ENCODE measurements around the gene SLC4A1AP. TPM values are rescaled to one million over a fixed set of nuclear protein-coding genes. Genes with fewer than 3 reads are reported as not detected.

SLC4A1AP gene
- total and polyA plus RNA-seq, 4 donors, result 7.2 to 12.3 (median 9.5) TPM

DNA sequence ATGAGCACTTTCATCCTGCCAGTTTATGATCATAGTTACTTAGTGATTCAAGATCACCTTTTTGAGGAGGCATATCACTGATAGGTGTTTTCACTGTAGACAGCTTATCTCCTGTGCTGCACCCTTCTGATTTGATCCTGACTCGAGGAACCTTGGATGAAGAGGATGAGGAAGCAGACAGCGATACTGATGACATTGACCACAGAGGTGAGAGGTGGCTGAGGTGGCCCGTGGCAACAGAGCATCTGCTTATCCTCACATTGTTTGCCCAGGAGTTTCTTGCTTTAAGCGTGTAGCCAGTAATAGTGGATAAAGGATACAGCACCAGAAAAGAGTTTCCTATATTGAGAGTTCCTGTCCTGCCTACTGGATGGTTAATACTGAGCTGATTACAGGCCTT lies 16.0 kb upstream of the SLC4A1AP start:
- no peak overlapping the region for H3K9ac ChIP-seq (ENCODE audit: low read depth in 1 of 2, low read length in 2 of 2)
- no peaks in the 10 kb centered on the region for H3K9me3 ChIP-seq (ENCODE audit: control insufficient read depth in 4 of 4, low read length in 3 of 4)
- TF ChIP-seq, protein P1, sequence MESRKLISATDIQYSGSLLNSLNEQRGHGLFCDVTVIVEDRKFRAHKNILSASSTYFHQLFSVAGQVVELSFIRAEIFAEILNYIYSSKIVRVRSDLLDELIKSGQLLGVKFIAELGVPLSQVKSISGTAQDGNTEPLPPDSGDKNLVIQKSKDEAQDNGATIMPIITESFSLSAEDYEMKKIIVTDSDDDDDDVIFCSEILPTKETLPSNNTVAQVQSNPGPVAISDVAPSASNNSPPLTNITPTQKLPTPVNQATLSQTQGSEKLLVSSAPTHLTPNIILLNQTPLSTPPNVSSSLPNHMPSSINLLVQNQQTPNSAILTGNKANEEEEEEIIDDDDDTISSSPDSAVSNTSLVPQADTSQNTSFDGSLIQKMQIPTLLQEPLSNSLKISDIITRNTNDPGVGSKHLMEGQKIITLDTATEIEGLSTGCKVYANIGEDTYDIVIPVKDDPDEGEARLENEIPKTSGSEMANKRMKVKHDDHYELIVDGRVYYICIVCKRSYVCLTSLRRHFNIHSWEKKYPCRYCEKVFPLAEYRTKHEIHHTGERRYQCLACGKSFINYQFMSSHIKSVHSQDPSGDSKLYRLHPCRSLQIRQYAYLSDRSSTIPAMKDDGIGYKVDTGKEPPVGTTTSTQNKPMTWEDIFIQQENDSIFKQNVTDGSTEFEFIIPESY (IDR thresholded peaks at IDR 0.05), result no peak
- no peak for TF ChIP-seq HNF4G (IDR thresholded peaks at IDR 0.05)
- no peak for TF ChIP-seq FOXA2 (IDR thresholded peaks at IDR 0.05)
- no peak for TF ChIP-seq NR2F2 (IDR thresholded peaks at IDR 0.05)
- TF ChIP-seq RXRA (IDR thresholded peaks at IDR 0.05), result no peak
- peaks cover 10 to 55% (median 39%) of the 10 kb centered on the region in 4 donors for H3K36me3 ChIP-seq (ENCODE audit: control insufficient read depth in 4 of 4, insufficient read depth in 3 of 4, low read depth in 1 of 4, low read length in 3 of 4)
- WGBS, result 90% methylated on average over 4 of the region's 4 CpGs
- H3K27me3 ChIP-seq (ENCODE audit: control insufficient read depth in 4 of 4, insufficient read depth in 4 of 4, low read length in 3 of 4), result no peaks in the 10 kb centered on the region
- no peak overlapping the region for H3K27ac ChIP-seq (ENCODE audit: low read depth in 1 of 2, low read length in 2 of 2)
- H3K4me3 ChIP-seq (ENCODE audit: low read depth in 1 of 3, low read length in 3 of 3), result no peak overlapping the region
- H3K4me1 ChIP-seq (ENCODE audit: control insufficient read depth in 4 of 4, insufficient read depth in 4 of 4, low read length in 3 of 4), result no peaks in the 10 kb centered on the region
- DNase-seq (ENCODE audit: low spot score), result no peak

- TF ChIP-seq, protein P2, sequence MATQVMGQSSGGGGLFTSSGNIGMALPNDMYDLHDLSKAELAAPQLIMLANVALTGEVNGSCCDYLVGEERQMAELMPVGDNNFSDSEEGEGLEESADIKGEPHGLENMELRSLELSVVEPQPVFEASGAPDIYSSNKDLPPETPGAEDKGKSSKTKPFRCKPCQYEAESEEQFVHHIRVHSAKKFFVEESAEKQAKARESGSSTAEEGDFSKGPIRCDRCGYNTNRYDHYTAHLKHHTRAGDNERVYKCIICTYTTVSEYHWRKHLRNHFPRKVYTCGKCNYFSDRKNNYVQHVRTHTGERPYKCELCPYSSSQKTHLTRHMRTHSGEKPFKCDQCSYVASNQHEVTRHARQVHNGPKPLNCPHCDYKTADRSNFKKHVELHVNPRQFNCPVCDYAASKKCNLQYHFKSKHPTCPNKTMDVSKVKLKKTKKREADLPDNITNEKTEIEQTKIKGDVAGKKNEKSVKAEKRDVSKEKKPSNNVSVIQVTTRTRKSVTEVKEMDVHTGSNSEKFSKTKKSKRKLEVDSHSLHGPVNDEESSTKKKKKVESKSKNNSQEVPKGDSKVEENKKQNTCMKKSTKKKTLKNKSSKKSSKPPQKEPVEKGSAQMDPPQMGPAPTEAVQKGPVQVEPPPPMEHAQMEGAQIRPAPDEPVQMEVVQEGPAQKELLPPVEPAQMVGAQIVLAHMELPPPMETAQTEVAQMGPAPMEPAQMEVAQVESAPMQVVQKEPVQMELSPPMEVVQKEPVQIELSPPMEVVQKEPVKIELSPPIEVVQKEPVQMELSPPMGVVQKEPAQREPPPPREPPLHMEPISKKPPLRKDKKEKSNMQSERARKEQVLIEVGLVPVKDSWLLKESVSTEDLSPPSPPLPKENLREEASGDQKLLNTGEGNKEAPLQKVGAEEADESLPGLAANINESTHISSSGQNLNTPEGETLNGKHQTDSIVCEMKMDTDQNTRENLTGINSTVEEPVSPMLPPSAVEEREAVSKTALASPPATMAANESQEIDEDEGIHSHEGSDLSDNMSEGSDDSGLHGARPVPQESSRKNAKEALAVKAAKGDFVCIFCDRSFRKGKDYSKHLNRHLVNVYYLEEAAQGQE (IDR thresholded peaks at IDR 0.05), result no peak
- TF ChIP-seq JUND (IDR thresholded peaks at IDR 0.05) (no peak), ATF3 (IDR thresholded peaks at IDR 0.05) (no peak), RAD21 (IDR thresholded peaks at IDR 0.05) (no peak), YY1 (IDR thresholded peaks at IDR 0.05) (no peak)
- 82% methylated on average over 4 of the region's 4 CpGs for WGBS
- no peak overlapping the region for H3K27ac ChIP-seq (ENCODE audit: low read depth in 1 of 2, low read length in 2 of 2)
- H3K27me3 ChIP-seq (ENCODE audit: control insufficient read depth in 4 of 4, insufficient read depth in 4 of 4, low read length in 3 of 4), result no peaks in the 10 kb centered on the region
- H3K4me3 ChIP-seq (ENCODE audit: low read depth in 1 of 3, low read length in 3 of 3), result no peak overlapping the region
- no peak for DNase-seq (ENCODE audit: low spot score)
- peaks cover 0 to 7% (median 2%) of the 10 kb centered on the region in 4 donors for H3K4me1 ChIP-seq (ENCODE audit: control insufficient read depth in 4 of 4, insufficient read depth in 4 of 4, low read length in 3 of 4)
- H3K9me3 ChIP-seq (ENCODE audit: control insufficient read depth in 4 of 4, low read length in 3 of 4), result no peaks in the 10 kb centered on the region
- H3K9ac ChIP-seq (ENCODE audit: low read depth in 1 of 2, low read length in 2 of 2), result no peak overlapping the region
- peaks cover 11 to 76% (median 55%) of the 10 kb centered on the region in 4 donors for H3K36me3 ChIP-seq (ENCODE audit: control insufficient read depth in 4 of 4, insufficient read depth in 3 of 4, low read depth in 1 of 4, low read length in 3 of 4)
Observed at GRCh38 chr2:27651056-27651455, 12.6 kb upstream of the SLC4A1AP start.

- Histone ChIP-seq H3K9ac (ENCODE audit: low read depth in 1 of 2, low read length in 2 of 2) (no peak overlapping the region), H3K27me3 (ENCODE audit: control insufficient read depth in 4 of 4, insufficient read depth in 4 of 4, low read length in 3 of 4) (no peaks in the 10 kb centered on the region), H3K4me3 (ENCODE audit: low read depth in 1 of 3, low read length in 3 of 3) (no peak overlapping the region), H3K36me3 (ENCODE audit: control insufficient read depth in 4 of 4, insufficient read depth in 3 of 4, low read depth in 1 of 4, low read length in 3 of 4) (peaks cover 16 to 81% (median 61%) of the 10 kb centered on the region in 4 donors), H3K4me1 (ENCODE audit: control insufficient read depth in 4 of 4, insufficient read depth in 4 of 4, low read length in 3 of 4) (peaks cover 0 to 7% (median 2%) of the 10 kb centered on the region in 4 donors), H3K9me3 (ENCODE audit: control insufficient read depth in 4 of 4, low read length in 3 of 4) (no peaks in the 10 kb centered on the region), H3K27ac (ENCODE audit: low read depth in 1 of 2, low read length in 2 of 2) (no peak overlapping the region)
- DNase-seq (ENCODE audit: low spot score), result no peak
- TF ChIP-seq HNF4A (conservative IDR thresholded peaks at IDR 0.05) (no peak), EGR1 (IDR thresholded peaks at IDR 0.05; ENCODE audit: low read depth in 2 of 2) (no peak), MAX (IDR thresholded peaks at IDR 0.05) (no peak), FOXA2 (IDR thresholded peaks at IDR 0.05) (no peak), NR2F2 (IDR thresholded peaks at IDR 0.05) (no peak), RXRA (IDR thresholded peaks at IDR 0.05) (no peak), RAD21 (IDR thresholded peaks at IDR 0.05) (no peak), CTCF (IDR thresholded peaks at IDR 0.05; ENCODE audit: low read depth, low read length, missing input control) (no peak), SP1 (IDR thresholded peaks at IDR 0.05) (no peak), TAF1 (conservative IDR thresholded peaks at IDR 0.05) (no peak)
- TF ChIP-seq, protein P2 (IDR thresholded peaks at IDR 0.05), result no peak
Observed at GRCh38 chr2:27652341-27652740, 11.3 kb upstream of the SLC4A1AP start.
